Lung (tissue), 12 donors: Measurements from ENCODE around the gene TENM4. TPM values are rescaled to one million over a fixed set of nuclear protein-coding genes. Genes with fewer than 3 reads are reported as not detected.

ENCODE experiments used
- ATAC-seq: fragments of 200-7000 bp; cut with Tn5 transposase; one replicate; pipeline ENCODE4 v1.9.1; 2020; ENCODE audit warnings: moderate number of reproducible peaks; ENCODE audit not compliant: insufficient read depth, low FRiP score
- DNase-seq, 3 donors: peaks; one replicate each; pipeline ENCODE4 v3.0.0-alpha.2; 2013 to 2017
- H3K27ac ChIP-seq, 2 donors: one replicate each; pipeline ENCODE4 v1.5.1; 2013; ENCODE audit warnings: mild to moderate bottlenecking in 2 of 2, moderate library complexity in 2 of 2, control low read depth in 1 of 2, inconsistent platforms in 1 of 2, low read depth in 1 of 2, low read length in 1 of 2
- H3K27me3 ChIP-seq, 3 donors: one replicate each; pipeline ENCODE4 v1.5.1; 2013; ENCODE audit warnings: low read length in 2 of 3; ENCODE audit not compliant: control insufficient read depth in 3 of 3, insufficient read depth in 3 of 3
- H3K36me3 ChIP-seq, 4 donors: one replicate each; pipeline ENCODE4 v1.5.1; 2013; ENCODE audit warnings: low read length in 4 of 4, mild to moderate bottlenecking in 1 of 4, moderate library complexity in 1 of 4; ENCODE audit not compliant: control insufficient read depth in 4 of 4, insufficient read depth in 4 of 4
- H3K4me1 ChIP-seq, 5 donors: one replicate each; pipeline ENCODE4 v1.5.1; 2013; ENCODE audit warnings: low read length in 5 of 5, mild to moderate bottlenecking in 2 of 5, moderate library complexity in 1 of 5; ENCODE audit not compliant: control insufficient read depth in 5 of 5, insufficient read depth in 5 of 5
- H3K4me3 ChIP-seq: one replicate; pipeline ENCODE4 v1.5.1; 2013; ENCODE audit warnings: mild to moderate bottlenecking, control low read depth, moderate library complexity
- H3K9ac ChIP-seq, 2 donors: one replicate each; pipeline ENCODE4 v1.5.1; 2013; ENCODE audit warnings: low read length in 2 of 2, control low read depth in 1 of 2; ENCODE audit not compliant: insufficient read depth in 1 of 2
- H3K9me3 ChIP-seq, 4 donors: one replicate each; pipeline ENCODE4 v1.5.1; 2013; ENCODE audit warnings: low read length in 3 of 4, mild to moderate bottlenecking in 1 of 4, moderate library complexity in 1 of 4; ENCODE audit not compliant: control insufficient read depth in 4 of 4, insufficient read depth in 3 of 4
- WGBS, 2 donors: extraction: QIAGEN DNeasy Blood & Tissue Kit; methylation state at CpG; one replicate each; pipeline ENCODE4 v1.1.7; 2013; 5-methylcytosine and 5-hydroxymethylcytosine counted together
- polyA plus RNA-seq, 2 donors: library from polyadenylated mRNA; stranded (reverse); fragments of 200-250 nt; gene quantifications; one replicate each; pipeline ENCODE4 v1.2.1, GENCODE V29; 2013
- total RNA-seq, 2 donors: library from RNA; depleted of rRNA in 1 of 2; stranded (reverse); fragments of >200 nt in 1 of 2; gene quantifications; one replicate each; pipeline ENCODE4 v1.2.1, GENCODE V29; 2014 to 2021
- TF ChIP-seq, protein P1 (sequence below): IDR thresholded peaks from 2 replicates; pipeline ENCODE4 v1.5.1; 2012; ENCODE audit warnings: mild to moderate bottlenecking; ENCODE audit errors: control extremely low read depth, extremely low read depth
- donor health status: control.
- donor health status: control.
- donor health status: Bipolar disorder and iron deficiency.
- donor health status: healthy.
- donor health status: DM: yes; HTN: yes; CAD: no.

The TENM4 gene
- total and polyA plus RNA-seq, 4 donors: 0.28 to 16.4 (median 3.2) TPM

DNA sequence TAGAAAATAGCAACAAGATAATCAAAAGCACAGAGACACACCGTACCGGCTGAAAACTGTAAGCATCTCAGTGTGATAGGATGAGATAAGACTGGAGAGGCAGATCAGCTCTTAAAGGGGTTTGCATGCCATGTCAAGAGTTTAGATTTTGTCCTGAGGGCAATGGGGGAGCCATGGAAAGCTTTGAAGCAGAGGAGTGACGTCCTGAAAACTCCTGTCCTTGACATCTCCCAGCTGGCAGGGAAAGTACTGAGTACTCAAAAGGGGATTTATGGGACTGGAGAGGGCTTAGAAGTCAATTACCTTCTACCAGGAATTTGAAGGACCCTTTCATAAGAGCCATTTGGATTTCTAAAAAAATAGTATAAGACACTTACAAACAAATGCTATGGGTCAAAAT is 445.7 kb downstream of the TENM4 start:
- Histone ChIP-seq H3K4me3 (no peak overlapping the region), H3K27me3 (no peaks in the 10 kb centered on the region), H3K4me1 (peaks cover 0 to 10% (median 0%) of the 10 kb centered on the region in 5 donors), H3K9ac (no peak overlapping the region), H3K27ac (no peak overlapping the region), H3K36me3 (no peaks in the 10 kb centered on the region), H3K9me3 (no peaks in the 10 kb centered on the region)
- TF ChIP-seq, protein P1, sequence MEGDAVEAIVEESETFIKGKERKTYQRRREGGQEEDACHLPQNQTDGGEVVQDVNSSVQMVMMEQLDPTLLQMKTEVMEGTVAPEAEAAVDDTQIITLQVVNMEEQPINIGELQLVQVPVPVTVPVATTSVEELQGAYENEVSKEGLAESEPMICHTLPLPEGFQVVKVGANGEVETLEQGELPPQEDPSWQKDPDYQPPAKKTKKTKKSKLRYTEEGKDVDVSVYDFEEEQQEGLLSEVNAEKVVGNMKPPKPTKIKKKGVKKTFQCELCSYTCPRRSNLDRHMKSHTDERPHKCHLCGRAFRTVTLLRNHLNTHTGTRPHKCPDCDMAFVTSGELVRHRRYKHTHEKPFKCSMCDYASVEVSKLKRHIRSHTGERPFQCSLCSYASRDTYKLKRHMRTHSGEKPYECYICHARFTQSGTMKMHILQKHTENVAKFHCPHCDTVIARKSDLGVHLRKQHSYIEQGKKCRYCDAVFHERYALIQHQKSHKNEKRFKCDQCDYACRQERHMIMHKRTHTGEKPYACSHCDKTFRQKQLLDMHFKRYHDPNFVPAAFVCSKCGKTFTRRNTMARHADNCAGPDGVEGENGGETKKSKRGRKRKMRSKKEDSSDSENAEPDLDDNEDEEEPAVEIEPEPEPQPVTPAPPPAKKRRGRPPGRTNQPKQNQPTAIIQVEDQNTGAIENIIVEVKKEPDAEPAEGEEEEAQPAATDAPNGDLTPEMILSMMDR: no peak
- no peak for ATAC-seq
- DNase-seq: peak in 2 of 3 donors; percentile 64 to 72
- 41 to 57% methylated on average over 3 of the region's 3 CpGs for WGBS, 2 donors

DNA sequence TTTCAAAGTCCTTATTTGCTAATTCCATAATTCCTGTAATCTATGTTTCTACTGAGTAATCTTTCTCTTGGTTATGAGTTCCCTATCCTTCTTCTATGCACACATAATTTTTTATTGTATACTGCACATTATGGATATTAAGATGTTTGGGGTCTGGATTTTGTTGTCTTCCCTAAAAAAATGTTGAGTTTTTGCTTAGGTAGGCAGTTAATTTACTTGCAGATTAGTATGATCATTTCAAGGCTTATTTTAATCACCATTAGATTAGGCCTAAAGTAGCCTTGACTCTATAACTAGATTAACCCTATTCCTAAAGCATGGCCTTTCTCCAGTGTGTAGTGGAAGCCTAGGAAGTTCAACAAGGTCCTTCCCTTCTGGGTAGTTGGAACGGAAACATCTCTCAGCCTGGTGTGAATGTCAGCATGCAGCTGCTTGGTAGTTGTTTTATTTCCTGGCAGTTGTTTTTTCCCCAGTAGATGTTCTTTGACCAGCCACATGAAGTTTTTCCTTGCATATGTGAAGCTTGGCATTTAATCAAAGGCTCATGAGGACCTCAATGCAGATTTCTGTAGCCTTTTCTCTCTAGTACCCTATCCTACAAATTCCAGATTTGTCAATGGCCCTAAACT is 446.9 kb downstream of the TENM4 start:
- DNase-seq (peak; percentile 65 to 90 (median 88)), ATAC-seq (no peak)
- Histone ChIP-seq H3K9ac (no peak overlapping the region), H3K4me3 (no peak overlapping the region), H3K4me1 (peaks cover 0 to 10% (median 0%) of the 10 kb centered on the region in 5 donors), H3K9me3 (no peaks in the 10 kb centered on the region), H3K27me3 (no peaks in the 10 kb centered on the region), H3K27ac (no peak overlapping the region), H3K36me3 (no peaks in the 10 kb centered on the region)
- WGBS, 2 donors: 42 to 48% methylated on average over 1 of the region's 1 CpG
- TF ChIP-seq, protein P1: no peak

DNA sequence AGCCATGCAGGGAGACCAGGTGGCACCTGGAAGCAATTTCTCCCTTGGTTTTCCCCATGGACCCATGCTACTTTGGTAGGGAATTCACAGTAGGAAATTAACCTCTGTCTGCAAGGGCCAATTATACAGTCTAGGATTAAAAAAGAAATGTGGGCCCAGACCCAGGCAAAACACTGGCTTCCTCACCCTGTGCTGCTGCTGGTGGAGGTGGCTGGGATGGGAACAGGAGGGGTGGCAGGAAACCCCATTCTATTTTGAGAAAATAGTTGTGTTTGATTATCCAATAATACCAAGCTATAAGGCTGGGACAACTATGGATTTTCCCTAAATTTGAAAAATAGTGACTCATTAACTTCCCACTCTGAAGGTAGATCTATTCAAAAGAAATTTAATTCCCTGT is 449.1 kb downstream of the TENM4 start:
- no peaks in the 10 kb centered on the region for H3K9me3 ChIP-seq
- ATAC-seq: no peak
- no peak for DNase-seq
- no peak overlapping the region for H3K27ac ChIP-seq
- TF ChIP-seq, protein P1: no peak
- peaks cover 0 to 10% (median 0%) of the 10 kb centered on the region in 5 donors for H3K4me1 ChIP-seq
- H3K36me3 ChIP-seq: no peaks in the 10 kb centered on the region
- H3K9ac ChIP-seq: no peak overlapping the region
- H3K27me3 ChIP-seq: no peaks in the 10 kb centered on the region
- no peak overlapping the region for H3K4me3 ChIP-seq

DNA sequence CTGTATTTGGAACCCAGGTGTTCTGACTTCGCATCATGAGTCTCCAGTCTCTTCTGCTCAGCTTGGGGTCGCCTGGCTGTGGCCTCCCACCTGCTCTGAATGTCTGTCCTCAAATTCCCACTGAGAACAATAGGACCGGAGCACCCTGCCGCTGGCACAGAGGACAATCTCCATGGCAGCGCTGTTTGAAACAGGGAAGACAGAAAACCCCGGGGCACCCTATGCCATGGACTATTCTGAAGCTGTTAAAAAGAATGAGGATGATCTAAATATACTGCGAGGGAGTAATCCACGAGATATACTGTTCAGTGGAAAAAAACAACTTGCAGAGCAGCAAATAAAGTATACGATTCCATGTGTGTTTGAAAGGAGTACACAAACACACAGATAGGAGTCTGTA is 450.6 kb downstream of the TENM4 start:
- WGBS, 2 donors: 76 to 85% methylated on average over 9 of the region's 9 CpGs
- DNase-seq (no peak), ATAC-seq (no peak)
- H3K36me3 ChIP-seq: no peaks in the 10 kb centered on the region
- TF ChIP-seq, protein P1: no peak
- H3K27ac ChIP-seq: no peak overlapping the region
- H3K4me3 ChIP-seq: no peak overlapping the region
- H3K9me3 ChIP-seq: no peaks in the 10 kb centered on the region
- no peak overlapping the region for H3K9ac ChIP-seq
- no peaks in the 10 kb centered on the region for H3K27me3 ChIP-seq
- H3K4me1 ChIP-seq: peaks cover 0 to 8% (median 0%) of the 10 kb centered on the region in 5 donors
